Lung (tissue), 12 donors: Measurements from ENCODE around the gene CCDC15. TPM values are rescaled to one million over a fixed set of nuclear protein-coding genes. Genes with fewer than 3 reads are reported as not detected.
A peak's percentile ranks its signal among the peaks of the same experiment; 100 is the strongest.
"Not testable (repeated sequence)": the region's sequence is repeated elsewhere in the genome, so short reads cannot be mapped to it uniquely, and the experiment has no call there.

Experiments used
- ATAC-seq: fragments of 200-7000 bp; cut with Tn5 transposase; one replicate; pipeline ENCODE4 v1.9.1; 2020; ENCODE audit warnings: moderate number of reproducible peaks; ENCODE audit not compliant: insufficient read depth, low FRiP score
- DNase-seq, 3 donors: peaks; one replicate each; pipeline ENCODE4 v3.0.0-alpha.2; 2013 to 2017
- H3K27ac ChIP-seq, 2 donors: one replicate each; pipeline ENCODE4 v1.5.1; 2013; ENCODE audit warnings: mild to moderate bottlenecking in 2 of 2, moderate library complexity in 2 of 2, control low read depth in 1 of 2, inconsistent platforms in 1 of 2, low read depth in 1 of 2, low read length in 1 of 2
- H3K27me3 ChIP-seq, 3 donors: one replicate each; pipeline ENCODE4 v1.5.1; 2013; ENCODE audit warnings: low read length in 2 of 3; ENCODE audit not compliant: control insufficient read depth in 3 of 3, insufficient read depth in 3 of 3
- H3K36me3 ChIP-seq, 4 donors: one replicate each; pipeline ENCODE4 v1.5.1; 2013; ENCODE audit warnings: low read length in 4 of 4, mild to moderate bottlenecking in 1 of 4, moderate library complexity in 1 of 4; ENCODE audit not compliant: control insufficient read depth in 4 of 4, insufficient read depth in 4 of 4
- H3K4me1 ChIP-seq, 5 donors: one replicate each; pipeline ENCODE4 v1.5.1; 2013; ENCODE audit warnings: low read length in 5 of 5, mild to moderate bottlenecking in 2 of 5, moderate library complexity in 1 of 5; ENCODE audit not compliant: control insufficient read depth in 5 of 5, insufficient read depth in 5 of 5
- H3K4me3 ChIP-seq: one replicate; pipeline ENCODE4 v1.5.1; 2013; ENCODE audit warnings: mild to moderate bottlenecking, control low read depth, moderate library complexity
- H3K9ac ChIP-seq, 2 donors: one replicate each; pipeline ENCODE4 v1.5.1; 2013; ENCODE audit warnings: low read length in 2 of 2, control low read depth in 1 of 2; ENCODE audit not compliant: insufficient read depth in 1 of 2
- H3K9me3 ChIP-seq, 4 donors: one replicate each; pipeline ENCODE4 v1.5.1; 2013; ENCODE audit warnings: low read length in 3 of 4, mild to moderate bottlenecking in 1 of 4, moderate library complexity in 1 of 4; ENCODE audit not compliant: control insufficient read depth in 4 of 4, insufficient read depth in 3 of 4
- WGBS, 2 donors: extraction: QIAGEN DNeasy Blood & Tissue Kit; methylation state at CpG; one replicate each; pipeline ENCODE4 v1.1.7; 2013; 5-methylcytosine and 5-hydroxymethylcytosine counted together
- polyA plus RNA-seq, 2 donors: library from polyadenylated mRNA; stranded (reverse); fragments of 200-250 nt; gene quantifications; one replicate each; pipeline ENCODE4 v1.2.1, GENCODE V29; 2013
- total RNA-seq, 2 donors: library from RNA; depleted of rRNA in 1 of 2; stranded (reverse); fragments of >200 nt in 1 of 2; gene quantifications; one replicate each; pipeline ENCODE4 v1.2.1, GENCODE V29; 2014 to 2021
- TF ChIP-seq, protein P1 (sequence below): IDR thresholded peaks from 2 replicates; pipeline ENCODE4 v1.5.1; 2012; ENCODE audit warnings: mild to moderate bottlenecking; ENCODE audit errors: control extremely low read depth, extremely low read depth
- donor health status: control.
- donor health status: control.
- donor health status: Bipolar disorder and iron deficiency.
- donor health status: healthy.
- donor health status: DM: yes; HTN: yes; CAD: no.

The CCDC15 gene
- total and polyA plus RNA-seq, 4 donors: 0.65 to 5.1 (median 1.1) TPM

DNA sequence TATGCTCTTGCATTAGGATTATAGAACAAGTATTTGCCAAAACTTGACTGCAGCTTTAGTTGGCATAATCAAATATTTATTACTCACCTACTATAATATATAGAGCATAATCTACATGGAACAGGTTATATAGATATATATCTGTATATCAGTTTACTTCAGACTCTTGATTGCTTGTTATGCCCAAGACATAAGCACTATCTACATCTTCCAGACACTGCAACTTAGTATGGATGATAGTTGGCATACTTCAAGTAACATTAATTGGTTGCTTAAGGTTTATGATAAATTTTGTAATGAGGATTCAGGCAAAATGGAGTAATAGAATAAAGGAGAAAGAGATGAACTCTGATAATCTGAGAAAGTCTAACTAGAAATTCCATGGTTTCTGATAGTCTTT lies 1.0 kb downstream of the CCDC15 start:
- Histone ChIP-seq H3K4me3 (no peak overlapping the region), H3K27me3 (no peaks in the 10 kb centered on the region), H3K27ac (no peak overlapping the region), H3K9me3 (no peaks in the 10 kb centered on the region), H3K9ac (no peak overlapping the region), H3K36me3 (no peaks in the 10 kb centered on the region), H3K4me1 (peaks cover 3 to 22% (median 5%) of the 10 kb centered on the region in 5 donors)
- DNase-seq (no peak), ATAC-seq (no peak)
- TF ChIP-seq, protein P1, sequence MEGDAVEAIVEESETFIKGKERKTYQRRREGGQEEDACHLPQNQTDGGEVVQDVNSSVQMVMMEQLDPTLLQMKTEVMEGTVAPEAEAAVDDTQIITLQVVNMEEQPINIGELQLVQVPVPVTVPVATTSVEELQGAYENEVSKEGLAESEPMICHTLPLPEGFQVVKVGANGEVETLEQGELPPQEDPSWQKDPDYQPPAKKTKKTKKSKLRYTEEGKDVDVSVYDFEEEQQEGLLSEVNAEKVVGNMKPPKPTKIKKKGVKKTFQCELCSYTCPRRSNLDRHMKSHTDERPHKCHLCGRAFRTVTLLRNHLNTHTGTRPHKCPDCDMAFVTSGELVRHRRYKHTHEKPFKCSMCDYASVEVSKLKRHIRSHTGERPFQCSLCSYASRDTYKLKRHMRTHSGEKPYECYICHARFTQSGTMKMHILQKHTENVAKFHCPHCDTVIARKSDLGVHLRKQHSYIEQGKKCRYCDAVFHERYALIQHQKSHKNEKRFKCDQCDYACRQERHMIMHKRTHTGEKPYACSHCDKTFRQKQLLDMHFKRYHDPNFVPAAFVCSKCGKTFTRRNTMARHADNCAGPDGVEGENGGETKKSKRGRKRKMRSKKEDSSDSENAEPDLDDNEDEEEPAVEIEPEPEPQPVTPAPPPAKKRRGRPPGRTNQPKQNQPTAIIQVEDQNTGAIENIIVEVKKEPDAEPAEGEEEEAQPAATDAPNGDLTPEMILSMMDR: no peak

DNA sequence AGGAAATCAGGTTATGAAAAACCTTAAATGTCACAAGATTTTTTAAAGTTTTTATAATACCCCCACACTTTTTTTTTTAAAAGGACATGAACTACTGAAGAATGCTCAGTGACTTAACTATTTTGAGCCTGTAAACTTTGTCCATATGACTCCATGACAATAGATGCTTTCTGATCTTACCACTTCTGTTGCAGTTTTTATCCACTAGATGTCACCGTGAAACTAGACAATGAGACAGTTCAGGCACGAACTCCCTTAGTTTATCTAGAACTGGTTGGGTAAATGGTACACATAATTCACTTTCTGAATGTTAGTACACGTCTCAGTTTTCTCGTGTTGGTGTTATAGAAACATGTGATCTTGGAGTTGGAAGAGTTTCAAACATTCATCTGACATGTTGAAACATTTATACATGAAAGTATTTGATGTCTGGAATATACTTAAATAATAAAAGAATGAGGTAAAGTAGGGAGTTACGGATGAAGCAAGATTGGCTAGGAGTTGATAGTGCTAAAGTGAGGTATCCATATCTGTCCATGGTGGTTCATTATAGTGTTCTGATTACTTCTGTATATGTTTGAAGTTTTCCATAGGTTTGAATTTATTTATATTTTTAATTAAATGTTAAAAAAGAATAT lies 8.1 kb downstream of the CCDC15 start:
- no peaks in the 10 kb centered on the region for H3K27me3 ChIP-seq

DNA sequence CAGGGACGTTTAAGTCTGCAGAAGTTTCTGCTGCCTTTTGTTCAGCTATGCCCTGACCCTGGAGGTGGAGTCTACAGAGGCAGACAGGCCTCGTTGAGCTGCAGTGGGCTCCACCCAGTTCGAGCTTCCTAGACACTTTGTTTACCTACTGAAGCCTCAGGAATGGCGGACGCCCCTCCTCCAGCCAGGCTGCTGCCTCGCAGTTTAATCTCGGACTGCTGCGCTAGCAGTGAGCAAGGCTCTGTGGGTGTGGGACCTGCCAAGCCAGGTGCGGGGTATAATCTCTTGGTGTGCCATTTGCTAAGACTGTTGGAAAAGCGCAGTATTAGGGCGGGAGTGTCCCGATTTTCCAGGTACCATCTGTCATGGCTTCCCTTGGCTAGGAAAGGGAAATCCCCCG lies 14.2 kb downstream of the CCDC15 start:
- not testable (repeated sequence) for H3K9ac ChIP-seq, H3K4me1 ChIP-seq, H3K36me3 ChIP-seq, H3K27ac ChIP-seq, DNase-seq, H3K4me3 ChIP-seq, H3K27me3 ChIP-seq, H3K9me3 ChIP-seq, ATAC-seq
- WGBS, 2 donors: 88 to 91% methylated on average over 13 of the region's 13 CpGs

More for the DNA sequence above, 8.1 kb downstream of the CCDC15 start:
- Histone ChIP-seq H3K4me1 (no peaks in the 10 kb centered on the region), H3K9ac (no peak overlapping the region), H3K36me3 (no peaks in the 10 kb centered on the region), H3K9me3 (no peaks in the 10 kb centered on the region), H3K4me3 (no peak overlapping the region), H3K27ac (no peak overlapping the region)
- whole genome bisulfite sequencing, 2 donors: 21 to 22% methylated on average over 5 of the region's 5 CpGs
- peak in 2 of 3 donors; percentile 88 for DNase-seq
- ATAC-seq: peak; percentile 69
- TF ChIP-seq, protein P1: peak; percentile 68

DNA sequence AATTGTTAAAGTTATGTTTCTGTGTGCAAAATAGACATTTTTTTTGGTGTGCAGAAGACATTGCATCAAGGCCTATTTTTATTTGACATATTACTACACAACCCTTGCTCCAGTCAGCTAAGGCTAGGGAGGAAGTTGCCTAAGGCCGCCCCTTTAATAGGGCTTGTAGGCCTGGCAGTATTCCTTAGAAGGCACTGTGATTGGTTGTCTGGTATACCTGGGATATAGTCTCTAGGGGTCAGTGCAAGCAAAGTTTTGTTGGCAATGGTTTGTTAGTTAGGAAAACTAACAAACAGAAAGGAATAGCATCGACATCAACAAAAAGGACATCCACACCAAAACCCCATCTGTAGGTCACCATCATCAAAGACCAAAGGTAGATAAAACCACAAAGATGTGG lies 16.9 kb downstream of the CCDC15 start:
- no peaks in the 10 kb centered on the region for H3K36me3 ChIP-seq
- ATAC-seq (no peak), DNase-seq (peak in 1 of 3 donors; percentile 4)
- no peaks in the 10 kb centered on the region for H3K4me1 ChIP-seq
- no peaks in the 10 kb centered on the region for H3K9me3 ChIP-seq
- H3K4me3 ChIP-seq: no peak overlapping the region
- H3K9ac ChIP-seq: no peak overlapping the region
- H3K27me3 ChIP-seq: no peaks in the 10 kb centered on the region
- 66 to 70% methylated on average over 2 of the region's 2 CpGs for WGBS, 2 donors
- TF ChIP-seq, protein P1: no peak
- H3K27ac ChIP-seq: no peak overlapping the region
